Measurements from ENCODE around the gene TMEM158.
A peak's percentile ranks its signal among the peaks of the same experiment; 100 is the strongest.

TMEM158 gene

DNA sequence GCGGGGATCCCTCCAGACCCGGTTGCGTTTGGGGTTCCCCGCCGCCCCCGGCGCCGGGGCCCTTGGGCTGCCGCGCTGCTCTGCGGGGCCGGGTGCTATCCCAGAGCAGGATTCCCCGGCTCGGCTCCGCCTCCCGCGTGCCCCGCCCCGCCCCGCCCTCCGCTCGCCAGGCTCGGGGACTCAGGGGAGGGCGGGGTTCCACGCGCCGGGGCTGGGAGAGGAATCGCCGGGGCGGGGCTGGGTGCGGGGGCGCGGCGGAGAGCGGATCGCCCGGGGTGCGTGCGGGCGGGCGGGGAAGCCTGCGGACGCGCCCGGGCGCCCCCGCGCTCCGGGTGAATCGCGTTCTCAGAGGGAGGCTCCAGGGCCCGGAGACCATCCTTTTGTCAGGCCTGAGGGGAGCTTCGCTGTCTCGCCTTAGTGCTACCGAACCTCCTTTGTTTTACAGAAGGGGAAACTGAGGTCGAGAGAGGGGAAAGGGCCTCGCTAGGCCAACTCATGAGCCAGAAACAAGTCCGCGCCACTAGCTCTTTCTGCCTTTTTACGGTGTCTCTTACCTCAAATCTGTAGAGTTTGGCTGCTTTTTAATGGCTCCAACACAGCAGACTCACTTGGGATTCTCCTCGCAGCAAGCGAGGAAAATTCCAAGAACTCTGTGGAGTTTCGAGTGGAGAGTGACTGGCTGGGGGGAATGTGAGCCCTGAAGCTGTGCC lies at the start of gene TMEM158:
TSS of gene TMEM158 (minus strand) at position 82 of the 710 bp plus-strand sequence. CDS start 260 bp downstream, outside the sequence.
- peak; percentile 49 for DNase-seq (ENCODE audit: low read depth)

DNA sequence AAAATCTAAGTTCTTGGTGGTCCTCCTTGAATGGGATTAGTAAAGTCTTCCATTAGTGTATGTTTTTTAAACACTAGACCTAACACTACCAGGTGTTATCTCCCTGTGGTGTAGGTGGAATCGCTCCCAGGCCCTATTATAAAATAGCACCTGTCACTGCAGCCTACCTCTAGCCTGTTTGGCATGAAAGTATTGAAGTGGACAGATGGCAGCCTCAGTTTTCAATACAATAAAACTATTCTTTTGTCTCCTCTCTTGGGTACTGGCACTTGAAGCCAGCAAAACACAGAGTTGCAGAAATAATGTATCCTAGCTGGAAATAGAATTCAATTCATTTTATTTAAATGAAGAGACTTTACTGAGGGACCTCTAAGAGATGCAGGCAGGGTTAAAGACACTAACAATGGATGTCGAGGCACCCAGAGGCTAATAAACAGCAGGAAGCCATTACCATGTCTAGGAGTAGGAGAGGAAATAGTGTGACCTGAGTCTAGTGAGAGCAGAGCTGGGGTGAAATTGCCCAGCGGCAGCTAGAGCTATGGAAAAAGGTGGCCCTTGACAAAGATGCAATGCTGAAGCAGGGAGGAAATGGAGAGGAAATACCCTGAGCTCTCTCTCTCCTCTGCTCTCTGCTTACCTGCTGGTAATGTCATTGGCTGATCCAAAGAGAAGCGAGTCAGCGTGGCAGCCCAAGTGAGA lies 49.1 kb upstream of the TMEM158 start:
- DNase-seq (ENCODE audit: low read depth): no peak

DNA sequence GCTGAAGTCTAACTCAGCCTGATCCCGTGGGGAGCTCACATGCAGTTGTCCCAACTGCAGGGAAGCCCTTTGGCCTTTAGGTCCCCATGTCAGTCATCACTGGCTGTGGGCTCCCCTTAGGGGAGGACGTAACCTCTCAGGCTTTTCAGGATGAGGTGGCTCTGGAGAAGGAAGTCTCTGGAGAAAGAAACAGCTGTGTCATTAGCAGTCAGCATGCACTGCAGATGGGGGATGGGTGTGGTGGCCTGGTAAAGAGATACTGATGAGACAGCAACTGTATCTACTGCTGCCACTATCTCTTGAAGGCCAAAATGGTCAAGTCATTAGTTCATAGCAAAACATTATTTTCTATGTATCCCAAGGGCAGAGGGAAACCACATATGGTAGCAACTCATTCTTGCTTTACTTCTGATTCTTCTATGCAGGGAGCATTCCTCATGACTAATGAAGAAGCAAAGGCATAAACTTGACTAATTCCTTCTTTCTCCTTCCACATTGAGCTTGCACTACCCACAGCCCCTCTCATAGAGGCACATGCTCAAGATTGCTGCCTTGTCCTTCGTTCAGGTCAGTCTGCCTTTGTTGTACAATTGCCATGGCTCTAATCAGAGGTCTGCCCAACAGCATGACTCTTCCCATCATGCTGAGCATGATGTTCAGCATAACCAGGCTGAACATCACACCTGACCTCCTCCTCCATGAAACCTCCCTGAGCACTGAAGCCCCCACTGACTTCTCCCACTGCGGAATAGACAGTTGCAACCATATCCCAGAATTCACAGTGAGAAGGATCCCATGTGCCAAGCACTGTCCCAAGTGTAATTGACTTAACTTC lies 47.8 kb upstream of the TMEM158 start:
- DNase-seq (ENCODE audit: low read depth): no peak

DNA sequence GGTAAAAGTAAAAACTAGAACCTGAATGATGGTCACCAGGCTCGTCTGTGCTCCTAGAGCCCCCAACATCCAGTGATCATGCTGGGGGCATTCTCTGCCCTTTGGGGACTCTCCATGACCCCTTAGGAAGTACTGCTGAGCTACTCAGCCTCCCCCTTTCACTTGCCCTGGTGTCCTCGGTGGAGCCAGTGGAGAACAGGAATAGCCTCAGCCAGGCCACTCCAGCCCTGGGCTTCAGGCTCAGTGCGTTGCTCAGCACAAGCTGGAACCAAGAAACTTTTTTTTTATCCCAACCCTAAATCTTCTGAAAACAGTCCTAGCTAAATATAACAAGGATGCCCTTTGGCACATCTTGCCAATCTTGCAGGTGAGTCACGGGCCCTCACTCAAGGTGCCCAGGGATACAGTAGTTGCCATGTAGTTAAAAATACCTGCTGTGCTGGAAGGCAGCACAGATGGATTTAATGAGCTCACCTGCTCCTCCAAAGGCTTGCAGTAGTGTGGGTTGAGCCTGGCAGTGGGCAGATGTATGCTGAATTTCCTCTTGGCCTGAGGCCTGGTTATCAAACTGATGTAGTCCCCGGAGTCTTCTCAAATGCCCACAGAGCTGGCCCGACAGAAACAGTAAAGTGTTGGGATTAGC lies 46.9 kb upstream of the TMEM158 start:
- DNase-seq (ENCODE audit: low read depth): no peak

DNA sequence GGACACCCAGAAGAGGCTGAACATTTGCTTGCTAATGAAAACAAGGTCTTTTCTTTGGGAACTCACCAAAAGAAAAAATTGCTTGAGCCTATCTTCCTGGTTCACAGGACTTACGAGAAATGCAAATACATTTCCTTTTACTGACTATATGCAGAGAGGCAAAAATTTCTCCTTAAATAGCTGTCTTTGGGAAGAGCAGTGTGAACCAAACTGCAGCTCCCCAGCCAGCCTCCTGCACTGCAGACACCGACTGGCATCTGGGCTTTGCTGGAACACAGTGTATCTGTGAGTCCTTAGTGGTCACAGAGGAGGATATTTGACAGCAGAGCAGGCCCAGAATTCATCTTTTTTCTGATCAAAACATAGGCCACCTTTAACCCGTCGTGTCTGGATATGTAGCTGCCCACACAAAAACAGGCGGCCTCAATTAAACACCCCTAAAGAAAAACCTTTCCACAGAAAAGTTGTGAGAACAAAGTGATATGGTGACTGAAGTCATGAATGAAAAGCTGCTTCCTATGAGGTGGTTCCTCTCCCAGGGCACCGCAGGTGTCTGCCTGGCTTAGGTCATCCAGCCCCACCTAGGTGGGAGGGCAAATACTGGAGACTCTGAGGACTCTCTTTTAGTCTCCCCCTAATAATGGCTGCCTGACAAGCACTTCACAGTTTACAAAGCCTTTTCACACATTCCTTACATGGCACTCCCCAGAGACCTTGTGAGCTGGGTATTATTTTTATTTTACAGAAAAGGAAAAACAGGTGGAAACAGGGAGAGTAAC lies 46.1 kb upstream of the TMEM158 start:
- DNase-seq (ENCODE audit: low read depth): no peak

DNA sequence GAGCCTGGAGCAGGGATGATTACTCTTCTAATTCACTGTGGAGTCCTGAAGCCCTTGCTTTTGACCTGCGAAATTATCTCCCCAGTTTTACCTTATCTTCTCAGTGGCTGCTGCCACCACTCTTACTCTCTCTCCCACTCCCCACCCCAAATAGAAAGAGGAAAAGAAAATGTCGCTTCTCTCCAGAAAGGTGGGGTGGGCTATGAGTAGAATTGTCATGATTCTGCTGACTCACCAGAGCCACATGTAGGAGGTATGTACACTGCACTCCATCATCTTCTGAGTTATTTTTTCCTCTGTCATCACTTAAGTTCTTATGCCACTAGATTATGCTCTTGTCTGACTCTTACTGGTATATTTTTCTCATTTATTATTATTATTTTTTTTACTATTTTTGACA lies 43.9 kb upstream of the TMEM158 start:
- DNase-seq (ENCODE audit: low read depth): no peak

DNA sequence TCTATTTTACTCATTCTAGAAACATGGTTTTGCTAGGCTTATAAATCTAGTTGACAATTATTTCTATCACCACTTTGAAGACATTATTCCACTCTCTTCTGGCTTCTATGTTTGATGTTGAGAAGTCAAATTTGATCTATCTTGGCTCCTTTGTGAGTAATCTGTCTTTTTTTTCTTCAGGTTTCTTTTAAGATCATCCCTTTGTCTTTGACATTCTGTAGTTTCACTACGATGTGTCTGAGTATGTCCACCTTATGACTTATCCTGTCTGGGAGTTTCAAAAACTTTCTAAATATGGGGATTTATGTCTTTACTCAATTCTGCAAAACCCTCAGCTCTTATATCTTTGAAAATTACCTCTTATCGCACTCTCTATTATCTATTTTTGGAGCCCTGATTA lies 41.0 kb upstream of the TMEM158 start:
- no peak for DNase-seq (ENCODE audit: low read depth)

DNA sequence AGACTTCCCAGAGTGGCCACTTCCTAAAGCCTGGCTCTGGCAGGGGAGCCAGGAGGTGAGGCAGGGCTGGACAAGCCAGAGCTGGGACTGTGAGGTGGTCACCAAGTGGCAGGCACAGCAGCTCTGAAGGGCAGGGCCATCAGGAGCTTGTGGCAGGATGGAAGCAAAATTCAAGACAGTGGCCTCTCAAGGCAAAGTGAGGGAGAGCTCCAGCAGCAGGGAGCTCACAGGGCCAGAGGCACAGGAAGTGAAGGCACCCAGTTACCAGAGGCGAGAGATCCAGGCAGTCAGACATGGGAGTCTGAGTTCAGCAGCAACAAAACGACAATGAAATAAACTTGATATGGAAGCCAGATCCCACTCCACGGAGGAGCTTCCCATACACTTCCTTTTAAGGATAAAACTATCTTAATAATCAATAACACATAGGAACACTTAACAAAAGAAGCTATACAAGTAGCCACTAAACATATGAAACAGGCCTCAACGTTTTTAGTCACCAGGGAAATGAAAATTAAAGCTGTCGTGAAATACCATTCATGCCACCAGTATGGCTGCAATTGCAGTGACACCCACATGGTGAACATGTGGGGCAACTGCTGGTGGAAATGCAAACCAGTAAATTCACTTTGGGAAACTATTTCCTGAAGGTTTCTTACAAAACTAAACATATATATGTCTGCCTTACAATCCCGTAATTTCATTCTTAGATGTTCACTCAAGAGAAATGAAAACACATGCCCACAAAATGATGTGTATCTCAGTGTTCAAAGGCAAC lies 35.4 kb upstream of the TMEM158 start:
- DNase-seq (ENCODE audit: low read depth): no peak

DNA sequence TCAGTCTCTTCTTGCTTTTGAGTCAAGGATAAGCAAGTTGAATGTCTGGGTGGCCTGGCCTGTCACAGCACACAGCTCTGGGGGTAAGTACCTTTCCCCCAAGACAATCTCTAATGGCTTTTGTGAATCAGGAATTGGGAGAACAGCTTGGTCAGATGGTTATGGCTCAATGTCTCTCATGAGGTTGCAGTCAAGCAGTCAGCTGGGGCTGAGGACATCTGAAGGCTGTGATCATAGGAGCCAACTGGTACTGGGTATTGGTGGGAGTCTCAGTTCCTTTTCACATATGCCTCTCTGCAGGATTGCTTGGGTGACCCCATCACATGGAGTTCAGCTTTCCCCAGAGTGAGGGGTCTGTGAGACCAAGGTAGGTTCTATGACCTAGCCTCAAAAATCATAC lies 33.0 kb upstream of the TMEM158 start:
- DNase-seq (ENCODE audit: low read depth): no peak

DNA sequence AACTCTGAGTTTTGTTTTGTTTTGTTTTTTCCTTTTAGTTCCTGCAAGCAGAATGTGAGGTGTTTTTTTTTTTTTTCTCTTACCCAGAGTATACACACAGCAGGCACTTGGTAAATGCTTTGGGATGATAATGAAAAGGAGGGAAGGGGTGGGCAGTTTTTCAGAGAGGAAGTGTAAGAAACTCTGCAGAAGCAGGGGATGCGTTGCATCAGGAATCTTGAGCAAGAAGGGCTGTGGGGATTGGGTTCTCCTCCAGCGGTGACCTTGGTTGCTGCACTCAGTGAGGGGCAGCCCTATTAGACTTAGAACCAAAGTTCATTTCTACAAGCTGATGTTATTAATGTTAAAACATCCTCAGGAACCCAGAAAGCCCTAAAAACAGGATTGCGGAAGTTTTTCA lies 32.2 kb upstream of the TMEM158 start:
- DNase-seq (ENCODE audit: low read depth): no peak

DNA sequence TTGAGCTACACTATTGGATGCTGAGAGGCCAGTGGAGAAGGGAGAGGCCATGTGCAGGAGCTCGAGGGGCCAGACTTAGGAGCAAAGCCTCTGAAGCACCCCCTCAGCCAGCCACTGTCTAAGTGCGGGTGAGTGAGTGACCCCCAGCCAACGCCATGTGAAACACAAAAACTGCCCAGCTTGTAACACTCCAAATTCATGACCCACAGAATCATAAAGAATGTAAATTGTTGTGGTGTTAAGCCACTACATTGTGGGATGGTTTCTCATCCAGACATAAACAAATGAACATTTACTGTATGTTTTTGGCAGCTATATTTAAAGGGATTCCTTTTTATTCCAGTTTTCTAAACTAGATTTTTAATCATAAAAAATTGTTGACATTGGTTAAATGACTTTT lies 27.2 kb upstream of the TMEM158 start:
- DNase-seq (ENCODE audit: low read depth): no peak

DNA sequence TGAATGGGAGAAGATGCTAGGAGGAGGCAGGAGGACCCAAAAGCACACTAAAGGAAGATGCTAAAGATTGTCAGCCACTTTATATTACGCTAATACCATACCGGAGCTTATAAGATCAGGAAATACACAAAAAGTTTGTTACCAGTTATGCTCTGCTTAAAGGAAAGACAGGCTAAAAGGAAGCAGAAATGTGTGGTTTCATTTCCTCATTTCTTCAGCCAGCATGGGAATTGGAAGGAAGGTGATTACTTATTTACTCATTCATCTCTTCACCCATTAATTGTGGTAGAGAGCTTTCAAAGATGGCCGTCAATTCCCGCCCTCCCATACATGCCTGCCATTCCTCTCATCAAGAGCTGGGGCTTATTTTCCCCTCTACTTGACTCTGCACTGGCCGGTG lies 26.7 kb upstream of the TMEM158 start:
- no peak for DNase-seq (ENCODE audit: low read depth)

DNA sequence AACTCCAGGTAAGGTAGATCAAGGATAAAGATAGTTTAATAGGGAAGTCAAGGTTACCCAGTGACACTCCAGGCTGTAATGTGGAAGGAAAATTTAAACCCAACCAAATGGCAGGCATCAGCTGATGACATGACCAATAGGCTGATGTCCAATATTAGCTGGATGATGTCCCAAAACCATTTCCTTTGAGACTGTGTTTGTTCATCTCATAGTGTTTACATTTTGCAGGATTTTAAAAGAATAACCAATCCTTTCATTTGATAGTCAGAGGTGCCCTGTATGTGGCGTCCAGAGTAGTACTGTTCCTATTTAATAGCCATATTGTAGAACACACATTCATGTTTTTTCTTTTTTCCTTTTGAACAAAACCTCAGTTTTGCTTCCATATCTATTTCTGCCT lies 23.3 kb upstream of the TMEM158 start:
- no peak for DNase-seq (ENCODE audit: low read depth)

DNA sequence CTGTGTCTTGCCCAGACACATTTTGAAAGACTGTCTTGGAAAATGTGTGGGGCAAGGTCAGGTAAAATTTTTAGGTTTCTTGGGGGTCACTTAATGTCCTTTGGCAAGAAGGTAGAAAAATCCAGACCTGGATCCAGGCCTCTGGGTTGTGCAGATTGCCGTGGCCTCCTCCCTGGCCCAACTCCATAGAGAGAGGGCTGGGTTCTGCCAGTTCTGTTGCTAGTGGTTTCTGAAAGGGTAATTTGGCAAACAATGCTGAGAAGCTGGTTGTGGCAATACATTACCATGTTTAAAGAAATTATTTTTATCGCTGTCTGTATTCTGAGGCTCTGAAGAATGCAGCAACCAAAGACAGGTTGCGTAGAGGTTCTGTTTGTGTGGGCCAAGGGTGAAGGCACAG lies 20.2 kb upstream of the TMEM158 start:
- no peak for DNase-seq (ENCODE audit: low read depth)

DNA sequence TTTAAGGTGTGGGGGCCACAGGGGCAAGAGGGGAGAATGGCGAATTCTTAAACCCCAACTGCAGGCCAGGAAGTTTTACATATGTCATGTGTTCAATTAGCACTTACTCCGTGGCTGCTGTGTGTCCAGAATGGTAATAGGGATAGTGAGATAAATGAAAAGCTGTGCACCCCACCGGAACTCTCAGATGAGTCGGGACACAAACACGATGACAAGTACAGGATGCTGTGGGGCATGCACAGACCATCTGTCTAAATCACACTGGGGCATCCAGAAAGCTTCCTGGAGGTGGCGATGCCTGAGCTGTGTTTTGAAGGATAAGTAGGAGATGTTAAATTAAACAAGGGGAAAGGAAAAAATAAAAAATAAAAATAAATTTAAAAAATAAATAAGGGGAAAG lies 18.3 kb upstream of the TMEM158 start:
- DNase-seq (ENCODE audit: low read depth): no peak

DNA sequence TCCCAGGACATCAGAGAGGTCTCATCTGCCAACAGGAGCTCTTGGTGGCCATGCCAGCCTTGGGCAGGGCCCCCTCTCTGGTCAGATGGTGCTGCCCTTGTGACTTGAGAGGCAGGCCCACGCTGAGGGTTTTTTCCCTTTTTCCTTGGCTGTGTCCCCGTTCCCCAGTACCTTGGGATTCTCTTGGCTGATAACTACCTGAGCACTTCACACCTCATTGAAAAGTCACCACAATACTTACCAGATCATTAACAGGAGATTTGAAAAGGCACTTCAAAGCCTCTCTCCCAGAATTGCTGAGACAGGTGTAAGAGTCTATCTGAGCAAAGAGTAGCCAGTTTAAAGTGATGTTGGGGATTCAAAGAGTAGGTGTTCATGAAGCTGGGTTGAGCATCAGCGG lies 15.1 kb upstream of the TMEM158 start:
- no peak for DNase-seq (ENCODE audit: low read depth)

DNA sequence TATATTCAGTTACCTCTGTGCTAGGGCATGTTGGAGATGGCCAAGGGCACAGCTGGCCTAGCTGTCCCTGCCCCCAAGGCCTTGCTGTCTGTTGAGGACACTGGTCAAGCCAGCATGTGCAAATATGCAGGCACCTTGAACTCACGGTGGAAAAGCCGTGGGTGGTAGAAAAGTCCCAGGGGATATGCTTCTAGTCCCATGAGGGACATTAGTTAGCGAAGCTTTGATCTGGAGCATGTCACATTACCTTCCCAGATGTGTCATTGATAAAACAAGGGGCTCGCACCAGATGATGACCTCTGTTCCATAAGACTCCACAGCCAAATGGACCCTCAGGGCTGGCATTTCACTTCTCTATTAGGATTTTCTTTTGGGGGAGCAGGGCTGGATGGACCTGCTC lies 14.2 kb upstream of the TMEM158 start:
- no peak for DNase-seq (ENCODE audit: low read depth)

DNA sequence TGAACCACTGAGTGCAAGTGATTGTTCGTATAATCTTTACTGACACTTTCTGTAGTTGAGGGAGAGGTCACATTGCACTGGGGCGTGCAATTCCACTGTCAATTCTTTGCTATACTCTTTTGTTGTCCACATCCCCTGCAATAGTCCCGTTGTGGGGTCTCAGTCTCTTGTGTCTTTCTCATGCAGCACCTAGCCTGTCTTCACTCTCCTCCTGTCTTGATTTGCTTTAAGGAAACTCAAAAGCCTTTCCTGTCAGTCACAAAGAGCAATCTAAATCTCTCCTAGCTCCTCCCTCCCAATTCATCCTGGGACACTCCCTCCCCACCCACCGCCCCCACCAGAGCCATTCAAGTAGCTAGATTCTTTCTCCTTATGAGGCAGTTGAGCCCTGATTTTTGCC lies 13.2 kb upstream of the TMEM158 start:
- DNase-seq (ENCODE audit: low read depth): no peak

DNA sequence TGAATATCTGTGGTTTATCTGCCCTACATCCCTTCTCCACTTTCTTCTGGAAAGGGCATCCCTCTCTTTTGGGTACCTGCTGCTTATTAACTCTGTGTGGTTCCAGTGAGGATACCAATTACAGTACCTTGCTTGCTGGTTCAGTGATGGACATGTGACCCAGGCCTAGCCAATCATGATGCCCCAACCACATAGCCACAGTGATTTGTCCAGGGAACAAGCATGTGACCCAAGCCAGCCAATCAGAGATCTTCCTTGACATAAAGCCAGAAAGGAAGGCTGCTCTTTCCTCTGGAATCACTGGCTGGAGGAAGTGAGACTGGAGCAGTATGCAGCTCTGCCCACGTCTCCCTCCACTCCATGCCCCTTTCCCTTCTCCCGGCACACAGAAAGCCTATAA lies 10.9 kb upstream of the TMEM158 start:
- no peak for DNase-seq (ENCODE audit: low read depth)

DNA sequence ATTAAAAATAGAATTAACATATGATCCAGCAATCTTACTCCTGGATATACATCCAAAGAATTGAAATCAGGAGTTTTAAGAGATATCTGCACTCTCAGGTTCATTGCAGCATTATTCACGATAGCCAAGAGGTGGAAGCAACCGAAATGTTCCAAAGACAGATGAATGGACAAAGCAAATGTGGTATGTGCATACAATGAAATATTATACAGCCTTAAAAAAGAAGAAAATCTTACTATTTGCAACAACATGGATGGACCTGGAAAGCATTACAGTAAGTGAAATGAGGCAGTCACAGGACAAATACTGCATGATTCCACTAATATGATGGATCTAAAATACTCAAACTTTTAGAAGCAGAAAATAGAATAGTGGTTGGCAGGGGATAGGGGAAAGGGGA lies 9.3 kb upstream of the TMEM158 start:
- no peak for DNase-seq (ENCODE audit: low read depth)

DNA sequence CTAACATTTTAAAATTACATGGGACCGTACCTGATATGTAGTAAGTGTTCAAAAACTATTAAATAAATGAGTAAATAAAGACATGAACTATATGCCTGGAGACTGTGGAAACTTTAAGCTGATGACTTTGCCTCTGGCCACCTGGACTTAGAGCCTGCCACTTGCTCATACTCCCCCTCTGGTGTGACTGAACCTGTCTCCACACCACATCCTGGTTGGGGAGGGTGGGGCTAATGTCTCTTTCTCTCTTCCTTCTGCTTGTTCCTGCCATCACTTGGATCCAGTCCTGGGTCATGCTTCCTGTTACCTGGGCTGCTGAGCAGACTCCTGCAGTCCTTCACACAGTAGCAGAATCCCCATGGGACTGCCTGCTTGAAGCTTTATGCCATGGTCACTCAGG lies 8.2 kb upstream of the TMEM158 start:
- DNase-seq (ENCODE audit: low read depth): no peak

Measured in stimulated activated CD8-positive, alpha-beta memory T cell treated with anti-CD3 and anti-CD28 coated beads, Interleukin-12 subunit alpha, Interleukin-12 subunit beta, amount 100 ng/mL, for 1 hour (primary cell).